GM12878 (cell line): ENCODE data around the gene ACER3. TPM values are rescaled to one million over a fixed set of nuclear protein-coding genes. Genes with fewer than 3 reads are reported as not detected.

Experiments used
- ATAC-seq: fragments of 200-7000 bp; cut with Tn5 transposase; 3 replicates; pipeline ENCODE4 v1.9.1; 2020; ENCODE audit warnings: mild to moderate bottlenecking, moderate library complexity
- BruUV-seq: library from RNA; stranded (reverse); fragments of 400-500 nt; replicated peaks from 2 replicates; lab custom pipeline; 2021; lab: Mats Ljungman, UMichigan
- CTCF ChIA-PET: fragments of 300-600 bp; sonication (Branson Sonifier 250); formaldehyde crosslinking; extraction: SDS; loops from one replicate; lab custom pipeline; 2021; ENCODE audit warnings: inconsistent platforms; lab: Yijun Ruan, JAX
- POLR2A ChIA-PET: fragments of 350-600 bp; formaldehyde crosslinking; extraction: SDS; loops from one replicate; lab custom pipeline; 2021; ENCODE audit warnings: inconsistent platforms; lab: Charles Lee
- RAD21 ChIA-PET: fragments of 300-600 bp; sonication (Branson Sonifier 250); formaldehyde crosslinking; loops from one replicate; lab custom pipeline; 2023; ENCODE audit warnings: antibody characterized with exemption; ENCODE audit not compliant: unreplicated experiment; lab: Charles Lee
- SMC1A ChIA-PET: fragments of 300-600 bp; sonication (Branson Sonifier 250); formaldehyde crosslinking; loops from one replicate; lab custom pipeline; 2023; ENCODE audit not compliant: unreplicated experiment, uncharacterized antibody; lab: Charles Lee
- DNase-seq: peaks from one replicate; pipeline ENCODE4 v3.0.0-alpha.2; 2011; ENCODE audit warnings: low read depth, low spot score
- FAIRE-seq: peaks from 3 replicates; lab custom pipeline; 2011; peaks lifted over from hg19 to GRCh38; lab: Jason Lieb, UNC
- H2AFZ ChIP-seq: 2 replicates; pipeline ENCODE4 v1.6.0; 2011; ENCODE audit warnings: low read depth, low read length, control low read depth; ENCODE audit not compliant: control insufficient read depth
- H3K27ac ChIP-seq: 2 replicates; pipeline ENCODE4 v1.5.1; 2011; ENCODE audit warnings: control low read depth; ENCODE audit not compliant: control insufficient read depth, insufficient read depth
- H3K27me3 ChIP-seq, 2 experiments: replicated peaks in 1 of 2; 2 replicates each; pipeline versions ENCODE4 v1.6.0 to v1.6.1; 2011; ENCODE audit warnings: low read length in 1 of 2; ENCODE audit not compliant: control insufficient read depth in 2 of 2, insufficient read depth in 2 of 2
- H3K36me3 ChIP-seq, 2 experiments: 2 replicates each; pipeline ENCODE4 v1.5.1; 2011; ENCODE audit warnings: low read length in 1 of 2; ENCODE audit not compliant: control insufficient read depth in 2 of 2, insufficient read depth in 2 of 2
- H3K4me1 ChIP-seq: 2 replicates; pipeline ENCODE4 v1.6.1; 2011; ENCODE audit warnings: mild to moderate bottlenecking, low read length, moderate library complexity, mixed read lengths; ENCODE audit not compliant: control insufficient read depth, insufficient read depth
- H3K4me2 ChIP-seq: 2 replicates; pipeline ENCODE4 v1.6.0; 2011; ENCODE audit warnings: control low read depth; ENCODE audit not compliant: control insufficient read depth, insufficient read depth
- H3K4me3 ChIP-seq: fragments of 200-600 bp; sonication (generic); 2 replicates; pipeline ENCODE4 v1.5.1; 2016
- H3K79me2 ChIP-seq: 2 replicates; pipeline ENCODE4 v1.6.0; 2011; ENCODE audit warnings: low read length; ENCODE audit not compliant: control insufficient read depth, insufficient read depth
- H3K9ac ChIP-seq: 2 replicates; pipeline ENCODE4 v1.8.0; 2011; ENCODE audit warnings: low read length, control low read depth, mixed read lengths; ENCODE audit not compliant: control insufficient read depth, insufficient read depth
- H3K9me3 ChIP-seq: replicated peaks from 3 replicates; pipeline ENCODE4 v1.5.1; 2011; ENCODE audit warnings: mild to moderate bottlenecking, low read length; ENCODE audit not compliant: control insufficient read depth, insufficient read depth
- H4K20me1 ChIP-seq: 2 replicates; pipeline ENCODE4 v1.6.0; 2011; ENCODE audit not compliant: control insufficient read depth, insufficient read depth
- NFYB ChIP-seq: IDR thresholded peaks from 2 replicates; pipeline ENCODE4 v1.6.1; 2011; ENCODE audit warnings: low read depth, mild to moderate bottlenecking, low read length, improper control_type of control experiment, moderate library complexity; ENCODE audit not compliant: insufficient read depth
- POLR2AphosphoS2 ChIP-seq: IDR thresholded peaks from 2 replicates; pipeline ENCODE4 v1.6.1; 2011; ENCODE audit warnings: low read depth, mild to moderate bottlenecking, low read length, improper control_type of control experiment, moderate library complexity
- SPI1 ChIP-seq: IDR thresholded peaks from 2 replicates; pipeline ENCODE4 v1.6.1; 2011; ENCODE audit warnings: low read depth, mild to moderate bottlenecking, low read length, moderate library complexity, borderline replicate concordance; ENCODE audit not compliant: insufficient read depth
- WGBS: methylation state at CpG from one replicate; pipeline ENCODE4 v1.1.6; 2016; ENCODE audit warnings: low lambda C conversion rate; ENCODE audit not compliant: insufficient replicate concordance, insufficient coverage; ENCODE audit errors: missing lambda C conversion rate; 5-methylcytosine and 5-hydroxymethylcytosine counted together
- in situ Hi-C: fragments of 300-500 bp; cut with MboI; formaldehyde crosslinking; loops from 9 replicates; pipeline ENCODE4 v1.14.3; 2018; ENCODE audit warnings: mixed read lengths
- intact Hi-C: fragments of 100-400 bp; cut with micrococcal nuclease; formaldehyde crosslinking; loops from one replicate; pipeline ENCODE4 v1.14.2; 2022; ENCODE audit not compliant: unreplicated experiment
- polyA plus RNA-seq, 11 experiments: library from polyadenylated mRNA; depleted of rRNA in 4 of 11; unstranded in 6 of 11; stranded (reverse) in 5 of 11; fragments of >200 nt; fragmentation: Nextera tagmentation in 4 of 11; fragmentation: Illumina TruSeq in 1 of 11; extraction: Ambion mirVana in 4 of 11; extraction: Trizol in 1 of 11; gene quantifications; 1 replicate in 1 of 11; 2 replicates in 10 of 11; pipeline versions ENCODE4 v1.2.1 to v1.2.3, GENCODE V29; 2011 to 2016; ENCODE audit warnings: inconsistent platforms in 2 of 11, missing spikeins in 2 of 11, low read depth in 1 of 11
- total RNA-seq, 4 experiments: library from RNA; depleted of rRNA in 3 of 4; stranded (reverse); fragments of >200 nt in 3 of 4; fragmentation: Illumina TruSeq in 1 of 4; extraction: Trizol in 1 of 4; gene quantifications; 2 replicates each; pipeline versions ENCODE4 v1.2.1 to v1.2.3, GENCODE V29; 2013 to 2021
- TF ChIP-seq, protein P1 (sequence below): fragments of 450-650 bp; IDR thresholded peaks from 2 replicates; pipeline ENCODE4 v1.6.1; 2018; ENCODE audit warnings: mild to moderate bottlenecking, low read depth, moderate library complexity; ENCODE audit not compliant: partially characterized antibody

ACER3 gene
- total and polyA plus RNA-seq, 10 of the 15 experiments (the other 5 are each of a cell fraction or from before 2014, with no cell fraction given): 2.8 to 17.4 (median 10.3) TPM

DNA sequence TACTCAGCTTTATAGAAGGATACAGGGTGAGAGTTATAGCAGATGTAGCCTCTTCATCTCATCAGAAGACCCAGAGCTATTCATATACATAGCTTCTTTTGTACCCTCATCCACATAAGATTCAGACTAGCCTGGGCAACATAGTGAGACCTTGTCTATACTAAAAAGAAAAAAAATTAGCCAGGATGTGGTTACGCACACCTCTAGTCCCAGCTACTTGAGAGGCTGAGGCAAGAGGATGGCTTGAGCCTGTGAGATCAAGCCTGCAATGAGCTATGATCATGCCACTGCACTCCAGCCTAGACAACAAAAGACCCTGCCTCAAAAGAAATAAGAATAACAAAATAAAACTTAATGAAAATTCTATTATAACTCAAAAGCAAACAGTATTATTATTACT, 136.8 kb downstream of the ACER3 start:
- POLR2A ChIA-PET: no interaction called here
- H4K20me1 ChIP-seq: no peaks in the 10 kb centered on the region
- RAD21 ChIA-PET: no interaction called here
- DNase-seq: no peak
- no peaks in the 10 kb centered on the region for H3K27me3 ChIP-seq
- no peak overlapping the region for H3K4me2 ChIP-seq
- 100% methylated on average over 1 of the region's 1 CpG for WGBS
- H3K4me3 ChIP-seq: no peak overlapping the region
- H2AFZ ChIP-seq: no peak overlapping the region
- H3K36me3 ChIP-seq: no peaks in the 10 kb centered on the region; a peak in 1 of 4 replicates
- ATAC-seq: no peak
- no peak for TF ChIP-seq SPI1
- TF ChIP-seq POLR2AphosphoS2: no peak
- no peak for TF ChIP-seq NFYB
- TF ChIP-seq, protein P1, sequence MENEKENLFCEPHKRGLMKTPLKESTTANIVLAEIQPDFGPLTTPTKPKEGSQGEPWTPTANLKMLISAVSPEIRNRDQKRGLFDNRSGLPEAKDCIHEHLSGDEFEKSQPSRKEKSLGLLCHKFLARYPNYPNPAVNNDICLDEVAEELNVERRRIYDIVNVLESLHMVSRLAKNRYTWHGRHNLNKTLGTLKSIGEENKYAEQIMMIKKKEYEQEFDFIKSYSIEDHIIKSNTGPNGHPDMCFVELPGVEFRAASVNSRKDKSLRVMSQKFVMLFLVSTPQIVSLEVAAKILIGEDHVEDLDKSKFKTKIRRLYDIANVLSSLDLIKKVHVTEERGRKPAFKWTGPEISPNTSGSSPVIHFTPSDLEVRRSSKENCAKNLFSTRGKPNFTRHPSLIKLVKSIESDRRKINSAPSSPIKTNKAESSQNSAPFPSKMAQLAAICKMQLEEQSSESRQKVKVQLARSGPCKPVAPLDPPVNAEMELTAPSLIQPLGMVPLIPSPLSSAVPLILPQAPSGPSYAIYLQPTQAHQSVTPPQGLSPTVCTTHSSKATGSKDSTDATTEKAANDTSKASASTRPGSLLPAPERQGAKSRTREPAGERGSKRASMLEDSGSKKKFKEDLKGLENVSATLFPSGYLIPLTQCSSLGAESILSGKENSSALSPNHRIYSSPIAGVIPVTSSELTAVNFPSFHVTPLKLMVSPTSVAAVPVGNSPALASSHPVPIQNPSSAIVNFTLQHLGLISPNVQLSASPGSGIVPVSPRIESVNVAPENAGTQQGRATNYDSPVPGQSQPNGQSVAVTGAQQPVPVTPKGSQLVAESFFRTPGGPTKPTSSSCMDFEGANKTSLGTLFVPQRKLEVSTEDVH: no peak
- TF ChIP-seq, all 136 proteins: peak for 0
- CTCF ChIA-PET: interaction anchor here (0.7 to 1.8 kb wide), 5 partner anchors 16 to 616 kb away, joined by 3 to 5 read pairs (median 4); no protein-coding TSS in a partner anchor
- intact Hi-C loops: no loop called here
- H3K4me1 ChIP-seq: no peaks in the 10 kb centered on the region
- H3K9me3 ChIP-seq: no peaks in the 10 kb centered on the region
- in situ Hi-C loops: no loop called here
- no peak for FAIRE-seq
- no peak overlapping the region for H3K27ac ChIP-seq
- BruUV-seq: no TSS peak
- no peaks in the 10 kb centered on the region for H3K79me2 ChIP-seq
- SMC1A ChIA-PET: no interaction called here
- no peak overlapping the region for H3K9ac ChIP-seq
